Liver (tissue), 9 donors: ENCODE data around the gene P2RY8. TPM values are rescaled to one million over a fixed set of nuclear protein-coding genes. Genes with fewer than 3 reads are reported as not detected.

Experiments
- DNase-seq: peaks from one replicate; pipeline ENCODE4 v3.0.0-alpha.2; 2017; ENCODE audit warnings: low spot score
- H3K27ac ChIP-seq, 2 donors: one replicate each; pipeline ENCODE4 v1.7.0; 2013; ENCODE audit warnings: inconsistent platforms in 2 of 2, low read length in 2 of 2, control low read depth in 1 of 2, low read depth in 1 of 2, mild to moderate bottlenecking in 1 of 2
- H3K27me3 ChIP-seq, 4 donors: one replicate each; pipeline versions ENCODE4 v1.6.1 to v1.7.0; 2013; ENCODE audit warnings: low read length in 3 of 4, inconsistent platforms in 1 of 4, mild to moderate bottlenecking in 1 of 4, moderate library complexity in 1 of 4; ENCODE audit not compliant: control insufficient read depth in 4 of 4, insufficient read depth in 4 of 4
- H3K36me3 ChIP-seq, 4 donors: one replicate each; pipeline versions ENCODE4 v1.6.1 to v1.7.0; 2013; ENCODE audit warnings: low read length in 3 of 4, mild to moderate bottlenecking in 3 of 4, low read depth in 1 of 4, moderate library complexity in 1 of 4; ENCODE audit not compliant: control insufficient read depth in 4 of 4, insufficient read depth in 3 of 4
- H3K4me1 ChIP-seq, 4 donors: one replicate each; pipeline versions ENCODE4 v1.6.1 to v1.7.0; 2013; ENCODE audit warnings: low read length in 3 of 4, mild to moderate bottlenecking in 3 of 4, moderate library complexity in 1 of 4; ENCODE audit not compliant: control insufficient read depth in 4 of 4, insufficient read depth in 4 of 4
- H3K4me3 ChIP-seq, 3 donors: one replicate each; pipeline versions ENCODE4 v1.6.1 to v1.7.0; 2013; ENCODE audit warnings: low read length in 3 of 3, control low read depth in 1 of 3, low read depth in 1 of 3, mild to moderate bottlenecking in 1 of 3
- H3K9ac ChIP-seq, 2 donors: one replicate each; pipeline ENCODE4 v1.7.0; 2013; ENCODE audit warnings: low read length in 2 of 2, mild to moderate bottlenecking in 2 of 2, moderate library complexity in 2 of 2, control low read depth in 1 of 2, low read depth in 1 of 2
- H3K9me3 ChIP-seq, 4 donors: one replicate each; pipeline versions ENCODE4 v1.6.1 to v1.7.0; 2013; ENCODE audit warnings: low read length in 3 of 4; ENCODE audit not compliant: control insufficient read depth in 4 of 4
- EGR1 ChIP-seq, 2 donors: IDR thresholded peaks; 2 replicates each; pipeline ENCODE4 v1.6.1; 2016 to 2018; ENCODE audit warnings: antibody characterized with exemption in 2 of 2, low read depth in 2 of 2
- FOXA1 ChIP-seq: IDR thresholded peaks from 2 replicates; pipeline ENCODE4 v1.6.1; 2016; ENCODE audit warnings: antibody characterized with exemption
- FOXA2 ChIP-seq: IDR thresholded peaks from 2 replicates; pipeline ENCODE4 v1.6.1; 2016; ENCODE audit warnings: antibody characterized with exemption
- GABPA ChIP-seq, 2 donors: IDR thresholded peaks in 1 of 2; conservative IDR thresholded peaks in 1 of 2; 2 replicates each; pipeline ENCODE4 v1.6.1; 2016; ENCODE audit warnings: antibody characterized with exemption in 2 of 2, mild to moderate bottlenecking in 1 of 2, moderate library complexity in 1 of 2
- HNF4G ChIP-seq: IDR thresholded peaks from 2 replicates; pipeline ENCODE4 v1.6.1; 2016; ENCODE audit warnings: antibody characterized with exemption
- JUND ChIP-seq, 2 donors: IDR thresholded peaks; 2 replicates each; pipeline ENCODE4 v1.6.1; 2016; ENCODE audit warnings: antibody characterized with exemption in 2 of 2
- MAX ChIP-seq: IDR thresholded peaks from 2 replicates; pipeline ENCODE4 v1.6.1; 2016; ENCODE audit warnings: antibody characterized with exemption
- NR2F2 ChIP-seq: IDR thresholded peaks from 2 replicates; pipeline ENCODE4 v1.6.1; 2016; ENCODE audit warnings: antibody characterized with exemption
- RAD21 ChIP-seq, 2 donors: IDR thresholded peaks; 2 replicates each; pipeline ENCODE4 v1.6.1; 2016; ENCODE audit warnings: antibody characterized with exemption in 2 of 2, mild to moderate bottlenecking in 2 of 2
- REST ChIP-seq: IDR thresholded peaks from 2 replicates; pipeline ENCODE4 v1.6.1; 2016; ENCODE audit warnings: antibody characterized with exemption, mild to moderate bottlenecking
- TAF1 ChIP-seq: conservative IDR thresholded peaks from 2 replicates; pipeline ENCODE4 v1.6.1; 2016; ENCODE audit warnings: antibody characterized with exemption, mild to moderate bottlenecking
- YY1 ChIP-seq: IDR thresholded peaks from 2 replicates; pipeline ENCODE4 v1.6.1; 2016; ENCODE audit warnings: antibody characterized with exemption, mild to moderate bottlenecking
- WGBS: extraction: QIAGEN DNeasy Blood & Tissue Kit; methylation state at CpG from one replicate; pipeline ENCODE4 v1.1.7; 2013; 5-methylcytosine and 5-hydroxymethylcytosine counted together
- polyA plus RNA-seq, 2 donors: library from polyadenylated mRNA; stranded (reverse) in 1 of 2; unstranded in 1 of 2; fragments of 200-250 nt in 1 of 2; fragments of >200 nt in 1 of 2; fragmentation: Nextera tagmentation in 1 of 2; extraction: Ambion mirVana in 1 of 2; gene quantifications; one replicate each; pipeline versions ENCODE4 v1.2.1 to v1.2.3, GENCODE V29; 2013 to 2015
- total RNA-seq, 2 donors: library from RNA; depleted of rRNA; stranded (reverse); fragments of >200 nt; gene quantifications; one replicate each; pipeline ENCODE4 v1.2.3, GENCODE V29; 2014
- TF ChIP-seq, protein P1 (sequence below): IDR thresholded peaks from 2 replicates; pipeline ENCODE4 v1.6.1; 2016; ENCODE audit warnings: antibody characterized with exemption
- TF ChIP-seq, protein P2 (sequence below): fragments of 150-350 bp; IDR thresholded peaks from 2 replicates; pipeline ENCODE4 v1.5.1; 2017; ENCODE audit warnings: improper control_type of control experiment, low read depth, low read length; ENCODE audit not compliant: missing input control
- donor health status: healthy.
- donor health status: healthy.
- donor health status: healthy.
- donor health status: healthy.
- donor health status: healthy.

P2RY8 gene
- total and polyA plus RNA-seq, 4 donors, result 0.24 to 4.4 (median 0.59) TPM

DNA sequence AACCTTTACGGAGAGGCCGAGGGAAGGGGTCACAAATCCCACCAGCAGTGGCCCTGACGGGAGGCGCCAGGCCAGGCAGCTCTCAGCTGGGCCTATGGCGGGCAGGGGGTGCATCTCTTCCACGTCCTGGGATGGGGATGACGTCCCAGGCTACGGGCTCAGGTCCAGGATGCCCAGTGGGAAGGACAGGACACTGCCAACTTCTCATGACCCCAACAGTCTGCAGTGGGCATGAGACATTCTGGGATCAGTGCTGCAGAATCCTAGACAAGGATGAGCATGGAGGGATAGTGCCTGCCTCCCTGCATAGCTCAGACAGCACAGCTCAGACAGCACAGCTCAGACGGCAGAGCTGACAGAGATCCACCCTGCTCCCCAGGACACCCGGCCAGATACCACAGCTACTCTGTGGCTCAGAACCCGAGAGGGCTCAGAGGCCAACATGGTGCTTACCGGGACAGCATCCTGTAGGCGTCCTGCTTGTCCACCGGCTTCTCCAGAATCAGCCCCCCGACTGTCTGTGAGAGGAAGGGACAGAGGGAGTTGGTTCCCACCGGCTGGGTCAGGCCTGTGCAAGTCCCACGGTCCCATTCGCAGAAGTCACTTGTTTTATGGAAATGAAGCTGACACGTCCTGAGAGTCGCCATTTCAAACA is 101.6 kb downstream of the P2RY8 start:
- H3K9me3 ChIP-seq, result no peaks in the 10 kb centered on the region
- TF ChIP-seq RAD21 (IDR thresholded peaks at IDR 0.05) (no peak), NR2F2 (no peak), MAX (no peak), REST (no peak), FOXA2 (no peak), FOXA1 (no peak), EGR1 (IDR thresholded peaks at IDR 0.05; ENCODE audit: low read depth in 2 of 2) (no peak)
- TF ChIP-seq, protein P1, sequence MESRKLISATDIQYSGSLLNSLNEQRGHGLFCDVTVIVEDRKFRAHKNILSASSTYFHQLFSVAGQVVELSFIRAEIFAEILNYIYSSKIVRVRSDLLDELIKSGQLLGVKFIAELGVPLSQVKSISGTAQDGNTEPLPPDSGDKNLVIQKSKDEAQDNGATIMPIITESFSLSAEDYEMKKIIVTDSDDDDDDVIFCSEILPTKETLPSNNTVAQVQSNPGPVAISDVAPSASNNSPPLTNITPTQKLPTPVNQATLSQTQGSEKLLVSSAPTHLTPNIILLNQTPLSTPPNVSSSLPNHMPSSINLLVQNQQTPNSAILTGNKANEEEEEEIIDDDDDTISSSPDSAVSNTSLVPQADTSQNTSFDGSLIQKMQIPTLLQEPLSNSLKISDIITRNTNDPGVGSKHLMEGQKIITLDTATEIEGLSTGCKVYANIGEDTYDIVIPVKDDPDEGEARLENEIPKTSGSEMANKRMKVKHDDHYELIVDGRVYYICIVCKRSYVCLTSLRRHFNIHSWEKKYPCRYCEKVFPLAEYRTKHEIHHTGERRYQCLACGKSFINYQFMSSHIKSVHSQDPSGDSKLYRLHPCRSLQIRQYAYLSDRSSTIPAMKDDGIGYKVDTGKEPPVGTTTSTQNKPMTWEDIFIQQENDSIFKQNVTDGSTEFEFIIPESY, result no peak
- DNase-seq, result peak; percentile 25

DNA sequence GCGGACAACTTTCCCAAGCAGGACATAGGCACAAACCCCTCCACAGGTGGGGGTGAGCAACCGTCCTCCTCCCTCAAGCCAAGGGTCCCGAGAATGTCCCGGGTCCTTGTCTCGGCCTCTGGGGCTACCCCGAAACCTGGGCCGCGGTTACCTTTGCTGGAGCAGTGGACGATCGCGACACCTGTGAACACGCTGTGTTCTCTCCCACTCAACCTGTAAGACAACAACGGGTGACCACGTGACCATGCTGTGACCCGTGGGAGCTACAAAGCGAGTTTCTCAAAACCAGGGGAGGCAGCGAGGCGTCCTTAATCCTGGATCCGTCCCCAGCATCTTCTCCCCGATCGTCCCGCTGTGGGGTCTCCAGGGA is 102.1 kb downstream of the P2RY8 start:
- no peak overlapping the region for H3K4me3 ChIP-seq
- H3K27me3 ChIP-seq, result no peaks in the 10 kb centered on the region
- peaks cover 0 to 6% (median 0%) of the 10 kb centered on the region in 4 donors for H3K4me1 ChIP-seq
- H3K36me3 ChIP-seq, result peaks cover 4 to 26% (median 10%) of the 10 kb centered on the region in 4 donors
- WGBS, result 97% methylated on average over 22 of the region's 22 CpGs
- no peak for DNase-seq
- TF ChIP-seq TAF1, result no peak
- TF ChIP-seq NR2F2, result no peak
- TF ChIP-seq, protein P1, result no peak
- no peak for TF ChIP-seq EGR1 (IDR thresholded peaks at IDR 0.05; ENCODE audit: low read depth in 2 of 2)
- TF ChIP-seq JUND (IDR thresholded peaks at IDR 0.05), result no peak
- TF ChIP-seq HNF4G, result no peak
- TF ChIP-seq, protein P2, sequence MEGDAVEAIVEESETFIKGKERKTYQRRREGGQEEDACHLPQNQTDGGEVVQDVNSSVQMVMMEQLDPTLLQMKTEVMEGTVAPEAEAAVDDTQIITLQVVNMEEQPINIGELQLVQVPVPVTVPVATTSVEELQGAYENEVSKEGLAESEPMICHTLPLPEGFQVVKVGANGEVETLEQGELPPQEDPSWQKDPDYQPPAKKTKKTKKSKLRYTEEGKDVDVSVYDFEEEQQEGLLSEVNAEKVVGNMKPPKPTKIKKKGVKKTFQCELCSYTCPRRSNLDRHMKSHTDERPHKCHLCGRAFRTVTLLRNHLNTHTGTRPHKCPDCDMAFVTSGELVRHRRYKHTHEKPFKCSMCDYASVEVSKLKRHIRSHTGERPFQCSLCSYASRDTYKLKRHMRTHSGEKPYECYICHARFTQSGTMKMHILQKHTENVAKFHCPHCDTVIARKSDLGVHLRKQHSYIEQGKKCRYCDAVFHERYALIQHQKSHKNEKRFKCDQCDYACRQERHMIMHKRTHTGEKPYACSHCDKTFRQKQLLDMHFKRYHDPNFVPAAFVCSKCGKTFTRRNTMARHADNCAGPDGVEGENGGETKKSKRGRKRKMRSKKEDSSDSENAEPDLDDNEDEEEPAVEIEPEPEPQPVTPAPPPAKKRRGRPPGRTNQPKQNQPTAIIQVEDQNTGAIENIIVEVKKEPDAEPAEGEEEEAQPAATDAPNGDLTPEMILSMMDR, result no peak
- TF ChIP-seq GABPA (IDR thresholded peaks at IDR 0.05 in 1 of 2, conservative IDR thresholded peaks at IDR 0.05 in 1 of 2), result no peak
- TF ChIP-seq MAX, result no peak
- no peak for TF ChIP-seq RAD21 (IDR thresholded peaks at IDR 0.05)
- no peak for TF ChIP-seq YY1
- H3K9me3 ChIP-seq, result no peaks in the 10 kb centered on the region
- no peak overlapping the region for H3K9ac ChIP-seq
- no peak overlapping the region for H3K27ac ChIP-seq

More for the DNA sequence above, 101.6 kb downstream of the P2RY8 start:
- H3K36me3 ChIP-seq, result peaks cover 4 to 26% (median 9%) of the 10 kb centered on the region in 4 donors
- H3K4me3 ChIP-seq, result no peak overlapping the region
- H3K9ac ChIP-seq, result no peak overlapping the region
- 95% methylated on average over 20 of the region's 20 CpGs for WGBS
- H3K27ac ChIP-seq, result no peak overlapping the region
- H3K27me3 ChIP-seq, result no peaks in the 10 kb centered on the region
- peaks cover 0 to 6% (median 0%) of the 10 kb centered on the region in 4 donors for H3K4me1 ChIP-seq
